Cardiac fibroblast (primary cell): ENCODE data around the gene CHCHD10.

Source experiments
- DNase-seq, 2 donors: peaks; one replicate each; pipeline versions ENCODE4 v3.0.0 to v3.0.0-alpha.2; 2010; ENCODE audit warnings: low read depth in 2 of 2
- H3K4me3 ChIP-seq, 2 donors: replicated peaks in 1 of 2; 1 replicate in 1 of 2; 2 replicates in 1 of 2; pipeline ENCODE4 v1.5.1; 2011; ENCODE audit warnings: low read depth in 2 of 2, low read length in 2 of 2, mild to moderate bottlenecking in 2 of 2, moderate library complexity in 1 of 2
- TF ChIP-seq, protein P1 (sequence below): IDR thresholded peaks from one replicate; pipeline ENCODE4 v1.5.1; 2011; ENCODE audit warnings: low read depth, mild to moderate bottlenecking, low read length, inconsistent platforms

CHCHD10 gene

DNA sequence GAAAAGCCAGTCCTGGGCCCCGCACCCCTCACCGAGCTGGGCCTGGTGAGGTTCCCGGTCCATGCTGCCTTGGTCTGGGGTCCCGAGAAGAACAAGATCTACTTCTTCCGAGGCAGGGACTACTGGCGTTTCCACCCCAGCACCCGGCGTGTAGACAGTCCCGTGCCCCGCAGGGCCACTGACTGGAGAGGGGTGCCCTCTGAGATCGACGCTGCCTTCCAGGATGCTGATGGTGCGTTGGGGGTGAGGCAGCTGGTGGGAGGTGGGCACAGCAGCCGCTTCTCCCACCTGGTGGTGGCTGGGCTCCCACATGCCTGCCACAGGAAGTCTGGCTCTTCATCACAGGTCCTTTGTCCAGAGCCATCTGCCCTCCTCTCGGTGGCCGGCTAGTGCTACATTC, 14.5 kb upstream of the CHCHD10 start:
- TF ChIP-seq, protein P1, sequence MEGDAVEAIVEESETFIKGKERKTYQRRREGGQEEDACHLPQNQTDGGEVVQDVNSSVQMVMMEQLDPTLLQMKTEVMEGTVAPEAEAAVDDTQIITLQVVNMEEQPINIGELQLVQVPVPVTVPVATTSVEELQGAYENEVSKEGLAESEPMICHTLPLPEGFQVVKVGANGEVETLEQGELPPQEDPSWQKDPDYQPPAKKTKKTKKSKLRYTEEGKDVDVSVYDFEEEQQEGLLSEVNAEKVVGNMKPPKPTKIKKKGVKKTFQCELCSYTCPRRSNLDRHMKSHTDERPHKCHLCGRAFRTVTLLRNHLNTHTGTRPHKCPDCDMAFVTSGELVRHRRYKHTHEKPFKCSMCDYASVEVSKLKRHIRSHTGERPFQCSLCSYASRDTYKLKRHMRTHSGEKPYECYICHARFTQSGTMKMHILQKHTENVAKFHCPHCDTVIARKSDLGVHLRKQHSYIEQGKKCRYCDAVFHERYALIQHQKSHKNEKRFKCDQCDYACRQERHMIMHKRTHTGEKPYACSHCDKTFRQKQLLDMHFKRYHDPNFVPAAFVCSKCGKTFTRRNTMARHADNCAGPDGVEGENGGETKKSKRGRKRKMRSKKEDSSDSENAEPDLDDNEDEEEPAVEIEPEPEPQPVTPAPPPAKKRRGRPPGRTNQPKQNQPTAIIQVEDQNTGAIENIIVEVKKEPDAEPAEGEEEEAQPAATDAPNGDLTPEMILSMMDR: no peak
- no peak for DNase-seq
- H3K4me3 ChIP-seq: no peak overlapping the region

DNA sequence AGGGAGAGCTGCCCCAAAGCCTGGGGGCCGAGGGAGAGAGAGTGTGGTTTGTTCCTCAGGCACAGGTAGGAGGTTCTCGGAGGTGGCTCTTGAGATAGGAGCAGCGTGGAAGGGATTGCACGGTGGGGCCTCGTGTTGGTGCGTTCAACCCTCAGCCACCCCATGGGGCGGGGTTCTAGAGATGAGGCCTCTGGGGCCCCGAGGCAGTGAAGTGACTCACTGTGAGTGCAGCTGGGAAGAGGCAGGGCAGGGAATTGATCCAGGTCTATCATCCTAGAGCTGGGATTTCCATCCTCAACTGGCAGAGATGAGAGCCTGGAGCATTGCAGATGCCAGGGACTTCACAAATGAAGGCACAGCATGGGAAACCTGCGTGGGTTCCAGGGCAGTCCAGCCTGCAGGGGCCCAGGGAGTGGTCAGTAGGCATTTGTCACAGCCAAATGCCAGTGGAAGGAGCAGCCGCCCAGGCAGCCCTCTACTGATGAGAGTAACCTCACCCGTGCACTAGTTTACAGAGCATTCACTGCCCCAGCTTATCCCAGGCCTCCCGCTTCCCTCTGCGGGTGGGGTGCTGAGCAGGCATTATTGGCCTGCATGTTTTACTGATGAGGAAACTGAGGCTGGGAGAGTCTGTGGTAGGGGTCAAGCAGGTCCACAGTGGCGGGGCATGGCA, 13.9 kb upstream of the CHCHD10 start:
- TF ChIP-seq, protein P1: no peak
- H3K4me3 ChIP-seq: no peak overlapping the region
- DNase-seq: peak; percentile 49 to 57

DNA sequence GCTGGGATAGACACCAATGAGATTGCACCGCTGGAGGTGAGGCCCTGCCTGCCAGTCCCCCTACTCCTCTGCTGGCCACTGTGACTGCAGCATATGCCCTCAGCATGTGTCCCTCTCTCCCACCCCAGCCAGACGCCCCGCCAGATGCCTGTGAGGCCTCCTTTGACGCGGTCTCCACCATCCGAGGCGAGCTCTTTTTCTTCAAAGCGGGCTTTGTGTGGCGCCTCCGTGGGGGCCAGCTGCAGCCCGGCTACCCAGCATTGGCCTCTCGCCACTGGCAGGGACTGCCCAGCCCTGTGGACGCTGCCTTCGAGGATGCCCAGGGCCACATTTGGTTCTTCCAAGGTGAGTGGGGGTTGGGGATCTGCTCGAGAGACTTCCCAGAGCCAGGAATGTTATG, 13.3 kb upstream of the CHCHD10 start:
- no peak overlapping the region for H3K4me3 ChIP-seq
- DNase-seq: no peak
- TF ChIP-seq, protein P1: no peak

DNA sequence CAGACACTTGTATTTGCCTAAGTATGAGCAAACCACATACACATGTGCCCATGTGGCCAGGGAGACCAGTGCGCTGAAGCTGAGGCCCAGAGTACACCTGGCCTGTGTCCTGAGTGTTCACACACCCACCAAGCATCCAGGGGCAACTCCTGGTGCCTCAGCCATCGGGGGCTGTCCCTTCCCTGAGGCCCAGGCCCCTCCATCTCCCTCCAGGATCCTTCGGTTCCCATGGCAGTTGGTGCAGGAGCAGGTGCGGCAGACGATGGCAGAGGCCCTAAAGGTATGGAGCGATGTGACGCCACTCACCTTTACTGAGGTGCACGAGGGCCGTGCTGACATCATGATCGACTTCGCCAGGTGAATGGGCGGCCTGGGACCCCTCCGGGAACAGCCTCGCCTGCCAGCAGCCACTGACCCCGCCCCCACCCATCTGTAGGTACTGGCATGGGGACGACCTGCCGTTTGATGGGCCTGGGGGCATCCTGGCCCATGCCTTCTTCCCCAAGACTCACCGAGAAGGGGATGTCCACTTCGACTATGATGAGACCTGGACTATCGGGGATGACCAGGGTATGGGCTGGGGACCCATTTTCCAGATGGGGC, 12.5 kb upstream of the CHCHD10 start:
- TF ChIP-seq, protein P1: no peak
- no peak overlapping the region for H3K4me3 ChIP-seq
- DNase-seq: no peak

DNA sequence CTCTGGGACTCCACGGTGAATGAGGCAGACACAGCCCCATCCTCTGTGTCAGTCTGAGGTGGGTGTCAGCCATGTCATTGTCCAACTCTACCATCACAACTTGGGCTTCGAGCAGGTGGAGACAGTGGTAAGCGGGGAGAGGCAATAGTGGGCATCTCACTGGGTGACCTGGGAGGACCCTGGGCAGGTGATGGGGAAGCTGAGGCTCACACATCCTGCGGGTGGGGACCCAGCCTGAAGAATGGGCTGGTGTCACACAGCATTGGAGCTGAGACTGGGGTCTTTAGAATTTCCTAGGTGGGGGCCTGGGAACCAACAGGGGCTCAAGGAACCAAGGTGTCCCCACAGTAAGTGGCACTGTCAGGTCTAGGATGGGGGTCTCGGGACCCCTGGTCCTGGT, 12.0 kb upstream of the CHCHD10 start:
- TF ChIP-seq, protein P1: no peak
- no peak overlapping the region for H3K4me3 ChIP-seq
- DNase-seq: no peak

DNA sequence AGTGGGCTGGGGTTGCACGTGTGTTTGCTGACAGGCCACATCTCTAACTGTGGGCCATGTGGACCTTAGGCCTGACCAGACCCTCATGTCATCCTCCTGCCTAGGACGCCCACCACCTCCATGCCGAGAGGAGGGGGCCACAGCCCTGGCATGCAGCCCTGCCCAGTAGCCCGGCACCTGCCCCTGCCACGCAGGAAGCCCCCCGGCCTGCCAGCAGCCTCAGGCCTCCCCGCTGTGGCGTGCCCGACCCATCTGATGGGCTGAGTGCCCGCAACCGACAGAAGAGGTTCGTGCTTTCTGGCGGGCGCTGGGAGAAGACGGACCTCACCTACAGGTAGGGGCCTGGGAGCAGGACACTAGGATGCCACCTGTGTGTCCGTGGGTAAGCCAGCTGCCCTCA, 11.3 kb upstream of the CHCHD10 start:
- no peak overlapping the region for H3K4me3 ChIP-seq
- TF ChIP-seq, protein P1: no peak
- DNase-seq: no peak

DNA sequence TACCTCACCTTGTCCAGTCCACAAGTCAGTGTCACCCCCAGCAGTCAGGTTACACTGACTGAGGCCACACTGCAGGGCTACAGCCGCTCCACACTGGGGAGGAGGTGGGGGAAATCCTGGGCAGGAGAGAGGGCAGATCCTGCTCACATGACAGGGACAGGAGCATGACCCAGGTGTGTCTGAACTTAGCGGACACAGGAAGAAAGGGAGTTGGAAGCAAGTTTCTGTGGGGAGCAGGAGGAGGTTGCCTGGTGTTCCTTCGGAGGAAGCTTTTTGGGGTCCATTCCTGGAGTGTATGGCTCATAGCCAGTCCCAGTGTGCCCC, 10.8 kb upstream of the CHCHD10 start:
- no peak overlapping the region for H3K4me3 ChIP-seq
- no peak for DNase-seq
- TF ChIP-seq, protein P1: no peak
